Hypothalamus (tissue), 51 donors: ENCODE measurements around the gene MED7.

Source experiments
- DNase-seq, 51 donors: peaks; one replicate each; lab custom pipeline; 2025; lab: John Stamatoyannopoulos, UW

Gene MED7

GRCh38 chr5:157165261-157165660, 22.6 kb upstream of the MED7 start:
- no peak for DNase-seq

GRCh38 chr5:157164521-157164920, 21.9 kb upstream of the MED7 start:
- no peak for DNase-seq

- no peak for DNase-seq
Observed at GRCh38 chr5:157162919-157163510, 20.4 kb upstream of the MED7 start.

- DNase-seq, result no peak
Observed at GRCh38 chr5:157161996-157162395, 19.3 kb upstream of the MED7 start.

- DNase-seq, result no peak
Observed at GRCh38 chr5:157160001-157160400, 17.3 kb upstream of the MED7 start.

- DNase-seq, result no peak
Observed at GRCh38 chr5:157159209-157159751, 16.6 kb upstream of the MED7 start.

- no peak for DNase-seq
Observed at GRCh38 chr5:157157293-157157891, 14.7 kb upstream of the MED7 start.

GRCh38 chr5:157155297-157155696, 12.6 kb upstream of the MED7 start:
- DNase-seq, result no peak

GRCh38 chr5:157150995-157151394, 8.3 kb upstream of the MED7 start:
- DNase-seq, result no peak

GRCh38 chr5:157148734-157149615, 6.3 kb upstream of the MED7 start:
- peak in 37 of 51 donors; percentile 1 to 77 (median 26) for DNase-seq

GRCh38 chr5:157143127-157143971, 684 bp upstream of the MED7 start:
- peak in 40 of 51 donors; percentile 5 to 95 (median 28) for DNase-seq

- DNase-seq, result no peak
Observed at GRCh38 chr5:157137691-157138090, 5.0 kb downstream of the MED7 start.

GRCh38 chr5:157132281-157132612, 10.4 kb downstream of the MED7 start:
- no peak for DNase-seq

GRCh38 chr5:157130925-157131324, 11.7 kb downstream of the MED7 start:
- no peak for DNase-seq

GRCh38 chr5:157121709-157122108, 21.0 kb downstream of the MED7 start:
- no peak for DNase-seq

GRCh38 chr5:157120102-157120501, 22.6 kb downstream of the MED7 start:
- DNase-seq, result no peak

GRCh38 chr5:157116483-157116954, 26.1 kb downstream of the MED7 start:
- DNase-seq, result no peak

GRCh38 chr5:157115502-157115901, 27.2 kb downstream of the MED7 start:
- no peak for DNase-seq

GRCh38 chr5:157115012-157115411, 27.7 kb downstream of the MED7 start:
- DNase-seq, result no peak

- DNase-seq, result no peak
Observed at GRCh38 chr5:157113002-157113401, 29.7 kb downstream of the MED7 start.

GRCh38 chr5:157109744-157110143, 32.9 kb downstream of the MED7 start:
- DNase-seq, result no peak
